ENCODE data around the gene TCN2. TPM values are rescaled to one million over a fixed set of nuclear protein-coding genes. Genes with fewer than 3 reads are reported as not detected.
"Not testable (repeated sequence)": the region's sequence is repeated elsewhere in the genome, so short reads cannot be mapped to it uniquely, and the experiment has no call there.

TCN2 gene
- total and polyA plus RNA-seq, 9 of the 15 experiments (the other 6 are each of a cell fraction or from before 2014, with no cell fraction given) = 0.88 to 5.4 (median 1.7) TPM

DNA sequence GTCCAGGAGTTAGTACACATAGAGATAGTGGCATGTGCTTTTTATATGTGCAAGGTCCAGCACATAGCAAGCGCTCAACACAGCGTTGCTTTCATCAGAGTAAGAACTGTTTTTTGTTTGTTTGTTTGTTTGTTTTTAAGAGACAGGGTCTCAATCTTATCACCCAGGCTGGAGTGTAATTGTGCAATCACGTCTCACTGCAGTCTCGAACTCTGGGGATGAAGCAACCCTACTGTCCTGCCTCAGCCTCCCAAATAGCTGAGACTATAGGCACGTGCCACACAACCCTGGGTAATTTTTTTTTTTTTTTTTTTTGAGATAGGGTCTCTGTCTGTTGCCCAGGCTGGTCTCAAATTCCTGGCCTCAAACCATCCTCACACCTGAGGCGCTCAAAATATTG lies 10.8 kb downstream of the TCN2 start:
- no TSS peak for BruUV-seq (replicated peaks)
- CTCF ChIA-PET (ENCODE audit: low intra/inter-chr PET ratio) = no interaction called here
- in situ Hi-C loops (cut with MboI) = no loop called here

DNA sequence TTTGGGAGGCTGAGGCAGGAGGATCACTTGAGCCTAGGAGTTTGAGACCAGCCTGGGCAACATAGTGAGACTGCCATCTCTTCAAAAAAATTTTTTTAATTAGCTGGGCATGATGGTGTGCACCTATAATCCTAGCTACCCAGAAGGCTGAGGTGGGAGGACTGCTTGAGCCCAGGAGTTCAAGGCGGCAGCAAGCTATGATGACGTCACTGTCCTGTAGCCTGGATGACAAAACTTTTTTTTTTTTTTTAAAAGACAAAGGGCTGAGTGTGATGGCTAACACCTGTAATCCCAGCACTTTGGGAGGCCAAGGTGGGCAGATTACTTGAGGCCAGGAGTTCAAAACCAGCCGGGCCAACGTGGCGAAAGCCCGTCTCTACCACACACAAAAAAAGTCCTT lies 12.9 kb downstream of the TCN2 start:
- BruUV-seq (replicated peaks); in situ Hi-C loops (cut with MboI); intact Hi-C loops (cut with micrococcal nuclease): not testable (repeated sequence)

More for the DNA sequence above, 10.8 kb downstream of the TCN2 start:
- H3K9ac ChIP-seq (ENCODE audit: insufficient read depth in 1 of 2, low read depth in 2 of 2, low read length in 2 of 2) = no peak overlapping the region
- FAIRE-seq = no peak
- no peaks in the 10 kb centered on the region; a peak in 2 of 5 replicates for H3K4me1 ChIP-seq (replicated peaks in 1 of 2; ENCODE audit: control insufficient read depth in 2 of 2, insufficient read depth in 2 of 2, low read length in 2 of 2)
- H3K27ac ChIP-seq (ENCODE audit: extremely low read depth, low read depth, low read length) = no peak overlapping the region
- no peaks in the 10 kb centered on the region for H3K9me3 ChIP-seq (replicated peaks; ENCODE audit: control insufficient read depth, insufficient read depth, low read depth, low read length)
- H3K4me2 ChIP-seq (ENCODE audit: insufficient read depth, low read length) = no peak overlapping the region
- no peak for ATAC-seq
- H3K36me3 ChIP-seq (ENCODE audit: control insufficient read depth, insufficient read depth, low read length) = no peaks in the 10 kb centered on the region
- POLR2A ChIA-PET = interaction anchor here (0.6 to 4.0 kb wide), 2 partner anchors 9 to 806 kb away, joined by 7 to 17 read pairs; no protein-coding TSS in a partner anchor
- H3K27me3 ChIP-seq (ENCODE audit: control insufficient read depth in 2 of 2, insufficient read depth in 2 of 2, low read length in 2 of 2) = no peaks in the 10 kb centered on the region
- DNase-seq (ENCODE audit: extremely low read depth in 1 of 4, low spot score in 3 of 4) = no peak
- no peaks in the 10 kb centered on the region for H3K79me2 ChIP-seq (ENCODE audit: control insufficient read depth, insufficient read depth, low read length)
- WGBS (ENCODE audit: insufficient coverage, low coverage, missing lambda C conversion rate) = 53% methylated on average over 6 of the region's 6 CpGs
- H3K9me1 ChIP-seq (ENCODE audit: control insufficient read depth, insufficient read depth, low read length) = no peaks in the 10 kb centered on the region
- intact Hi-C loops (cut with micrococcal nuclease) = no loop called here
- TF ChIP-seq CEBPB (tag; IDR thresholded peaks at IDR 0.05) (peak; percentile 75), PPARD (CRISPR knock-in tag; IDR thresholded peaks at IDR 0.05) (no peak), NCOA6 (IDR thresholded peaks at IDR 0.05) (no peak)
- no peak overlapping the region for H3K4me3 ChIP-seq
- H4K20me1 ChIP-seq (replicated peaks; ENCODE audit: control insufficient read depth, insufficient read depth, low read length) = no peaks in the 10 kb centered on the region
- no peak overlapping the region for H2AFZ ChIP-seq (ENCODE audit: low read depth, low read length)

More for the DNA sequence above, 12.9 kb downstream of the TCN2 start:
- WGBS (ENCODE audit: insufficient coverage, low coverage, missing lambda C conversion rate) = 58% methylated on average over 6 of the region's 6 CpGs
- H3K4me3 ChIP-seq; ATAC-seq; H3K9me1 ChIP-seq (ENCODE audit: control insufficient read depth, insufficient read depth, low read length); DNase-seq (ENCODE audit: extremely low read depth in 1 of 4, low spot score in 3 of 4); H3K9ac ChIP-seq (ENCODE audit: insufficient read depth in 1 of 2, low read depth in 2 of 2, low read length in 2 of 2); H3K27me3 ChIP-seq (ENCODE audit: control insufficient read depth in 2 of 2, insufficient read depth in 2 of 2, low read length in 2 of 2); H4K20me1 ChIP-seq (replicated peaks; ENCODE audit: control insufficient read depth, insufficient read depth, low read length); H3K4me2 ChIP-seq (ENCODE audit: insufficient read depth, low read length); H3K4me1 ChIP-seq (replicated peaks in 1 of 2; ENCODE audit: control insufficient read depth in 2 of 2, insufficient read depth in 2 of 2, low read length in 2 of 2); H3K9me3 ChIP-seq (replicated peaks; ENCODE audit: control insufficient read depth, insufficient read depth, low read depth, low read length); H3K27ac ChIP-seq (ENCODE audit: extremely low read depth, low read depth, low read length); H2AFZ ChIP-seq (ENCODE audit: low read depth, low read length); H3K79me2 ChIP-seq (ENCODE audit: control insufficient read depth, insufficient read depth, low read length); FAIRE-seq; H3K36me3 ChIP-seq (ENCODE audit: control insufficient read depth, insufficient read depth, low read length); CTCF ChIA-PET (ENCODE audit: low intra/inter-chr PET ratio): not testable (repeated sequence)
- POLR2A ChIA-PET = interaction anchor here (0.7 to 4.0 kb wide), 3 partner anchors 9 to 11 kb away, joined by 3 to 17 read pairs (median 3); no protein-coding TSS in a partner anchor

Data from K562 (cell line).